GM12878 (cell line): ENCODE measurements around the gene ILKAP. TPM values are rescaled to one million over a fixed set of nuclear protein-coding genes. Genes with fewer than 3 reads are reported as not detected.

ENCODE experiments used
- ATAC-seq: fragments of 200-7000 bp; cut with Tn5 transposase; 3 replicates; pipeline ENCODE4 v1.9.1; 2020; ENCODE audit warnings: mild to moderate bottlenecking, moderate library complexity
- BruUV-seq: library from RNA; stranded (reverse); fragments of 400-500 nt; replicated peaks from 2 replicates; lab custom pipeline; 2021; lab: Mats Ljungman, UMichigan
- CTCF ChIA-PET: fragments of 300-600 bp; sonication (Branson Sonifier 250); formaldehyde crosslinking; extraction: SDS; loops from one replicate; lab custom pipeline; 2021; ENCODE audit warnings: inconsistent platforms; lab: Yijun Ruan, JAX
- POLR2A ChIA-PET: fragments of 350-600 bp; formaldehyde crosslinking; extraction: SDS; loops from one replicate; lab custom pipeline; 2021; ENCODE audit warnings: inconsistent platforms; lab: Charles Lee
- RAD21 ChIA-PET: fragments of 300-600 bp; sonication (Branson Sonifier 250); formaldehyde crosslinking; loops from one replicate; lab custom pipeline; 2023; ENCODE audit warnings: antibody characterized with exemption; ENCODE audit not compliant: unreplicated experiment; lab: Charles Lee
- SMC1A ChIA-PET: fragments of 300-600 bp; sonication (Branson Sonifier 250); formaldehyde crosslinking; loops from one replicate; lab custom pipeline; 2023; ENCODE audit not compliant: unreplicated experiment, uncharacterized antibody; lab: Charles Lee
- DNase-seq: peaks from one replicate; pipeline ENCODE4 v3.0.0-alpha.2; 2011; ENCODE audit warnings: low read depth, low spot score
- FAIRE-seq: peaks from 3 replicates; lab custom pipeline; 2011; peaks lifted over from hg19 to GRCh38; lab: Jason Lieb, UNC
- H2AFZ ChIP-seq: 2 replicates; pipeline ENCODE4 v1.6.0; 2011; ENCODE audit warnings: low read depth, low read length, control low read depth; ENCODE audit not compliant: control insufficient read depth
- H3K27ac ChIP-seq: 2 replicates; pipeline ENCODE4 v1.5.1; 2011; ENCODE audit warnings: control low read depth; ENCODE audit not compliant: control insufficient read depth, insufficient read depth
- H3K27me3 ChIP-seq, 2 experiments: replicated peaks in 1 of 2; 2 replicates each; pipeline versions ENCODE4 v1.6.0 to v1.6.1; 2011; ENCODE audit warnings: low read length in 1 of 2; ENCODE audit not compliant: control insufficient read depth in 2 of 2, insufficient read depth in 2 of 2
- H3K36me3 ChIP-seq, 2 experiments: 2 replicates each; pipeline ENCODE4 v1.5.1; 2011; ENCODE audit warnings: low read length in 1 of 2; ENCODE audit not compliant: control insufficient read depth in 2 of 2, insufficient read depth in 2 of 2
- H3K4me1 ChIP-seq: 2 replicates; pipeline ENCODE4 v1.6.1; 2011; ENCODE audit warnings: mild to moderate bottlenecking, low read length, moderate library complexity, mixed read lengths; ENCODE audit not compliant: control insufficient read depth, insufficient read depth
- H3K4me2 ChIP-seq: 2 replicates; pipeline ENCODE4 v1.6.0; 2011; ENCODE audit warnings: control low read depth; ENCODE audit not compliant: control insufficient read depth, insufficient read depth
- H3K4me3 ChIP-seq: fragments of 200-600 bp; sonication (generic); 2 replicates; pipeline ENCODE4 v1.5.1; 2016
- H3K79me2 ChIP-seq: 2 replicates; pipeline ENCODE4 v1.6.0; 2011; ENCODE audit warnings: low read length; ENCODE audit not compliant: control insufficient read depth, insufficient read depth
- H3K9ac ChIP-seq: 2 replicates; pipeline ENCODE4 v1.8.0; 2011; ENCODE audit warnings: low read length, control low read depth, mixed read lengths; ENCODE audit not compliant: control insufficient read depth, insufficient read depth
- H3K9me3 ChIP-seq: replicated peaks from 3 replicates; pipeline ENCODE4 v1.5.1; 2011; ENCODE audit warnings: mild to moderate bottlenecking, low read length; ENCODE audit not compliant: control insufficient read depth, insufficient read depth
- H4K20me1 ChIP-seq: 2 replicates; pipeline ENCODE4 v1.6.0; 2011; ENCODE audit not compliant: control insufficient read depth, insufficient read depth
- CHD2 ChIP-seq: IDR thresholded peaks from 2 replicates; pipeline ENCODE4 v1.6.1; 2011; ENCODE audit warnings: low read depth, low read length, improper control_type of control experiment, borderline replicate concordance
- CHD4 ChIP-seq: fragments of 200-600 bp; sonication (generic); IDR thresholded peaks from 2 replicates; pipeline ENCODE4 v1.6.1; 2016; ENCODE audit warnings: mild to moderate bottlenecking
- EGR1 ChIP-seq, 2 experiments: IDR thresholded peaks; 1 replicate in 1 of 2; 2 replicates in 1 of 2; pipeline ENCODE4 v1.6.1; 2011 to 2012; ENCODE audit warnings: low read depth in 2 of 2, low read length in 2 of 2, borderline replicate concordance in 1 of 2, mild to moderate bottlenecking in 1 of 2, moderate library complexity in 1 of 2
- FOXK2 ChIP-seq: fragments of 450-650 bp; IDR thresholded peaks from 2 replicates; pipeline ENCODE4 v1.6.1; 2017; ENCODE audit warnings: mild to moderate bottlenecking, moderate library complexity
- IRF4 ChIP-seq: IDR thresholded peaks from 2 replicates; pipeline ENCODE4 v1.6.1; 2011; ENCODE audit warnings: low read depth, low read length
- LARP7 ChIP-seq: fragments of 450-650 bp; IDR thresholded peaks from 2 replicates; pipeline ENCODE4 v1.6.1; 2017; ENCODE audit warnings: mild to moderate bottlenecking
- MTA2 ChIP-seq: fragments of 450-650 bp; IDR thresholded peaks from 2 replicates; pipeline ENCODE4 v1.6.1; 2016; ENCODE audit warnings: low read depth, mild to moderate bottlenecking, moderate library complexity
- MYB ChIP-seq: fragments of 150-350 bp; IDR thresholded peaks from 2 replicates; pipeline ENCODE4 v1.6.1; 2014; ENCODE audit warnings: mild to moderate bottlenecking, low read depth, low read length, borderline replicate concordance
- NFXL1 ChIP-seq: fragments of 450-650 bp; IDR thresholded peaks from 2 replicates; pipeline ENCODE4 v1.6.1; 2017; ENCODE audit warnings: antibody characterized with exemption, mild to moderate bottlenecking, borderline replicate concordance
- RUNX3 ChIP-seq: IDR thresholded peaks from 2 replicates; pipeline ENCODE4 v1.6.1; 2012; ENCODE audit warnings: low read length, inconsistent platforms
- SPI1 ChIP-seq: IDR thresholded peaks from 2 replicates; pipeline ENCODE4 v1.6.1; 2011; ENCODE audit warnings: low read depth, mild to moderate bottlenecking, low read length, moderate library complexity, borderline replicate concordance; ENCODE audit not compliant: insufficient read depth
- SREBF2 ChIP-seq: IDR thresholded peaks from 2 replicates; pipeline ENCODE4 v1.6.1; 2012; ENCODE audit warnings: mild to moderate bottlenecking, low read length
- TAF1 ChIP-seq: IDR thresholded peaks from 2 replicates; pipeline ENCODE4 v1.6.1; 2011; ENCODE audit warnings: mild to moderate bottlenecking, low read depth, low read length, borderline replicate concordance
- TCF7 ChIP-seq: IDR thresholded peaks from 2 replicates; pipeline ENCODE4 v1.6.1; 2014; ENCODE audit warnings: antibody characterized with exemption, borderline replicate concordance
- YBX1 ChIP-seq: fragments of 450-650 bp; IDR thresholded peaks from 2 replicates; pipeline ENCODE4 v1.6.1; 2016; ENCODE audit warnings: antibody characterized with exemption
- ZNF24 ChIP-seq: fragments of 450-650 bp; IDR thresholded peaks from 2 replicates; pipeline ENCODE4 v1.6.1; 2017; ENCODE audit warnings: antibody characterized with exemption, mild to moderate bottlenecking
- ZZZ3 ChIP-seq: IDR thresholded peaks from 2 replicates; pipeline ENCODE4 v1.6.1; 2011; ENCODE audit warnings: low read depth; ENCODE audit not compliant: control insufficient read depth, insufficient read length
- WGBS: methylation state at CpG from one replicate; pipeline ENCODE4 v1.1.6; 2016; ENCODE audit warnings: low lambda C conversion rate; ENCODE audit not compliant: insufficient replicate concordance, insufficient coverage; ENCODE audit errors: missing lambda C conversion rate; 5-methylcytosine and 5-hydroxymethylcytosine counted together
- in situ Hi-C: fragments of 300-500 bp; cut with MboI; formaldehyde crosslinking; loops from 9 replicates; pipeline ENCODE4 v1.14.3; 2018; ENCODE audit warnings: mixed read lengths
- intact Hi-C: fragments of 100-400 bp; cut with micrococcal nuclease; formaldehyde crosslinking; loops from one replicate; pipeline ENCODE4 v1.14.2; 2022; ENCODE audit not compliant: unreplicated experiment
- polyA plus RNA-seq, 11 experiments: library from polyadenylated mRNA; depleted of rRNA in 4 of 11; unstranded in 6 of 11; stranded (reverse) in 5 of 11; fragments of >200 nt; fragmentation: Nextera tagmentation in 4 of 11; fragmentation: Illumina TruSeq in 1 of 11; extraction: Ambion mirVana in 4 of 11; extraction: Trizol in 1 of 11; gene quantifications; 1 replicate in 1 of 11; 2 replicates in 10 of 11; pipeline versions ENCODE4 v1.2.1 to v1.2.3, GENCODE V29; 2011 to 2016; ENCODE audit warnings: inconsistent platforms in 2 of 11, missing spikeins in 2 of 11, low read depth in 1 of 11
- total RNA-seq, 4 experiments: library from RNA; depleted of rRNA in 3 of 4; stranded (reverse); fragments of >200 nt in 3 of 4; fragmentation: Illumina TruSeq in 1 of 4; extraction: Trizol in 1 of 4; gene quantifications; 2 replicates each; pipeline versions ENCODE4 v1.2.1 to v1.2.3, GENCODE V29; 2013 to 2021
- TF ChIP-seq, protein P1 (sequence below): fragments of 150-350 bp; IDR thresholded peaks from 2 replicates; pipeline ENCODE4 v1.6.1; 2014; ENCODE audit warnings: mild to moderate bottlenecking, low read depth, low read length
- TF ChIP-seq, protein P2 (sequence below): fragments of 150-350 bp; IDR thresholded peaks from 2 replicates; pipeline ENCODE4 v1.6.1; 2016; ENCODE audit warnings: low read depth, low read length

Gene ILKAP
- total and polyA plus RNA-seq, 10 of the 15 experiments (the other 5 are each of a cell fraction or from before 2014, with no cell fraction given), result 4.2 to 65.3 (median 37.3) TPM

DNA sequence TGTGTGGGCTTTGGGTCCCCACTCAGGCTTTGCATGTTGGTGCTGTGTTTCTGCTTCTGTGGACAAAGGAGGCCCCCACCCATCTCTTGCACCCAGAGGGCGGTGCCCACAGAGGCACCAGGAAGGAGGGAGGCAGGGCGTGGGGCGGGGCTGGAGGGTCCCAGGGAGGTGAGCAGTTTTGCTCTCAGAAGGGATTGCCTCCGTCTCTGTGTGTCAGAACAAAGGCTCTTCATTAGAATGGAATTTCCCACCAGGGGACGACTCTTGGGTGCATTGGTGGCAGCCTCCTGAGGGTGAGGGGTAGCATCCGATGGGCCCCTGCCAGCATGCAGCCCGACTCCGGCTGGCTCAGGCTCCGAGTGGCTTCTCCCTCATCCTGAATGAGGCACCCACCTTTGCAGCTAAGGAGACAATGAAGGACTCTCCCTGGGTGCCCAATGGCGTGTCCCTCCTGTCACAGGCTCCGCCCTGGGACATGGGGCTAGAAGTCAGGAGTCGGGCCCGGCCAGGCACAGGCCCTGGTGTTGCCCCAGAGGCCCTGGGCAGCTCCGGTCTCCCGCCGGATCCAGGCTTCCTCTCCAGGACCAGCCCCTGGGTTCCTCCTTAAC is 51.8 kb downstream of the ILKAP start (continued):
- TF ChIP-seq LARP7, result no peak
- no peak for TF ChIP-seq IRF4
- no peak for TF ChIP-seq MYB
- no peak for TF ChIP-seq FOXK2
- TF ChIP-seq SPI1, result no peak
- TF ChIP-seq SREBF2, result no peak
- no peak for TF ChIP-seq ZZZ3
- no peak for TF ChIP-seq RUNX3
- TF ChIP-seq MTA2, result no peak
- no peak for TF ChIP-seq YBX1
- TF ChIP-seq NFXL1, result no peak

DNA sequence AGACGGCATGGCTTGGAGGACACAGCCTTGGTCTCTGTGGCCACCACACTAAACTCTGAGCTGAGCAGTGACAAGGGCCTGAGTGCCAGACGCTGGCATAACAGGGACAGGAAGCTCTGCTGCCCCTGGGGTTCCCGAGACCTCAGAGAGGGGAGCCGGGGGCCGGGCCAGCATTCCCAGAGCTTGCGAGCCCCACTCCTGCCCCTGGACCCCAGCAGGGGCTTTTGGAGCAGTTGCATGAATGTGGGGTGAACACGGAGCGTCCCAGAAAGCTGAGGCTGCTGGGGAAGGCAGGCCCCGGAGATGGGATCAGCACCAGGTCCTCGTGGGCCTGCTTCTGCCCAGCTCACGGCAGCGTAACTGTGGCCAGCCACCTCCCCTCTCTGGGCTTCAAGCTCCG is 52.3 kb downstream of the ILKAP start:
- Histone ChIP-seq H3K36me3 (no peaks in the 10 kb centered on the region), H3K4me1 (no peaks in the 10 kb centered on the region), H3K9ac (no peak overlapping the region), H3K79me2 (no peaks in the 10 kb centered on the region), H3K4me2 (no peak overlapping the region), H2AFZ (no peak overlapping the region), H3K9me3 (no peaks in the 10 kb centered on the region), H3K27ac (no peak overlapping the region), H4K20me1 (no peaks in the 10 kb centered on the region), H3K27me3 (no peaks in the 10 kb centered on the region), H3K4me3 (no peak overlapping the region)
- CTCF ChIA-PET, result no interaction called here
- 52% methylated on average over 13 of the region's 13 CpGs for WGBS
- SMC1A ChIA-PET, result no interaction called here
- RAD21 ChIA-PET, result no interaction called here
- FAIRE-seq (no peak), ATAC-seq (no peak), DNase-seq (no peak)
- intact Hi-C loops, result no loop called here
- in situ Hi-C loops, result no loop called here
- BruUV-seq, result no TSS peak
- POLR2A ChIA-PET, result no interaction called here
- TF ChIP-seq ZZZ3 (no peak), CHD4 (no peak), ZNF24 (no peak), TAF1 (no peak), RUNX3 (no peak), EGR1 (IDR thresholded peaks at IDR 0.05; ENCODE audit: borderline replicate concordance in 1 of 2, low read depth in 2 of 2, low read length in 2 of 2) (no peak), CHD2 (no peak), TCF7 (no peak)
- TF ChIP-seq, protein P1, sequence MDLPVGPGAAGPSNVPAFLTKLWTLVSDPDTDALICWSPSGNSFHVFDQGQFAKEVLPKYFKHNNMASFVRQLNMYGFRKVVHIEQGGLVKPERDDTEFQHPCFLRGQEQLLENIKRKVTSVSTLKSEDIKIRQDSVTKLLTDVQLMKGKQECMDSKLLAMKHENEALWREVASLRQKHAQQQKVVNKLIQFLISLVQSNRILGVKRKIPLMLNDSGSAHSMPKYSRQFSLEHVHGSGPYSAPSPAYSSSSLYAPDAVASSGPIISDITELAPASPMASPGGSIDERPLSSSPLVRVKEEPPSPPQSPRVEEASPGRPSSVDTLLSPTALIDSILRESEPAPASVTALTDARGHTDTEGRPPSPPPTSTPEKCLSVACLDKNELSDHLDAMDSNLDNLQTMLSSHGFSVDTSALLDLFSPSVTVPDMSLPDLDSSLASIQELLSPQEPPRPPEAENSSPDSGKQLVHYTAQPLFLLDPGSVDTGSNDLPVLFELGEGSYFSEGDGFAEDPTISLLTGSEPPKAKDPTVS, result no peak
- TF ChIP-seq, protein P2, sequence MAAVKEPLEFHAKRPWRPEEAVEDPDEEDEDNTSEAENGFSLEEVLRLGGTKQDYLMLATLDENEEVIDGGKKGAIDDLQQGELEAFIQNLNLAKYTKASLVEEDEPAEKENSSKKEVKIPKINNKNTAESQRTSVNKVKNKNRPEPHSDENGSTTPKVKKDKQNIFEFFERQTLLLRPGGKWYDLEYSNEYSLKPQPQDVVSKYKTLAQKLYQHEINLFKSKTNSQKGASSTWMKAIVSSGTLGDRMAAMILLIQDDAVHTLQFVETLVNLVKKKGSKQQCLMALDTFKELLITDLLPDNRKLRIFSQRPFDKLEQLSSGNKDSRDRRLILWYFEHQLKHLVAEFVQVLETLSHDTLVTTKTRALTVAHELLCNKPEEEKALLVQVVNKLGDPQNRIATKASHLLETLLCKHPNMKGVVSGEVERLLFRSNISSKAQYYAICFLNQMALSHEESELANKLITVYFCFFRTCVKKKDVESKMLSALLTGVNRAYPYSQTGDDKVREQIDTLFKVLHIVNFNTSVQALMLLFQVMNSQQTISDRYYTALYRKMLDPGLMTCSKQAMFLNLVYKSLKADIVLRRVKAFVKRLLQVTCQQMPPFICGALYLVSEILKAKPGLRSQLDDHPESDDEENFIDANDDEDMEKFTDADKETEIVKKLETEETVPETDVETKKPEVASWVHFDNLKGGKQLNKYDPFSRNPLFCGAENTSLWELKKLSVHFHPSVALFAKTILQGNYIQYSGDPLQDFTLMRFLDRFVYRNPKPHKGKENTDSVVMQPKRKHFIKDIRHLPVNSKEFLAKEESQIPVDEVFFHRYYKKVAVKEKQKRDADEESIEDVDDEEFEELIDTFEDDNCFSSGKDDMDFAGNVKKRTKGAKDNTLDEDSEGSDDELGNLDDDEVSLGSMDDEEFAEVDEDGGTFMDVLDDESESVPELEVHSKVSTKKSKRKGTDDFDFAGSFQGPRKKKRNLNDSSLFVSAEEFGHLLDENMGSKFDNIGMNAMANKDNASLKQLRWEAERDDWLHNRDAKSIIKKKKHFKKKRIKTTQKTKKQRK, result no peak
